Colonic mucosa (tissue), 4 donors: ENCODE measurements around the gene ANK3. TPM values are rescaled to one million over a fixed set of nuclear protein-coding genes. Genes with fewer than 3 reads are reported as not detected.

Experiments used
- DNase-seq: peaks from one replicate; pipeline ENCODE4 v3.0.0-alpha.2; 2020
- H3K27ac ChIP-seq: fragments of 200-600 bp; one replicate; pipeline ENCODE4 v1.8.0; 2021
- H3K27me3 ChIP-seq: fragments of 200-600 bp; one replicate; pipeline ENCODE4 v1.8.0; 2021
- H3K36me3 ChIP-seq: fragments of 200-600 bp; one replicate; pipeline ENCODE4 v1.8.0; 2021
- H3K4me1 ChIP-seq: fragments of 200-600 bp; one replicate; pipeline ENCODE4 v1.8.0; 2021; ENCODE audit warnings: mild to moderate bottlenecking
- H3K4me3 ChIP-seq: fragments of 200-600 bp; one replicate; pipeline ENCODE4 v1.8.0; 2021
- H3K9ac ChIP-seq, 2 donors: one replicate each; pipeline ENCODE4 v1.7.0; 2013; ENCODE audit warnings: control low read depth in 2 of 2, low read depth in 2 of 2, low read length in 2 of 2
- H3K9me3 ChIP-seq: fragments of 200-600 bp; one replicate; pipeline ENCODE4 v1.8.0; 2021
- CTCF ChIP-seq: fragments of 200-600 bp; IDR thresholded peaks from one replicate; pipeline ENCODE4 v1.8.0; 2022; ENCODE audit warnings: antibody characterized with exemption, mild to moderate bottlenecking
- intact Hi-C: fragments of 100-400 bp; cut with DNase I; formaldehyde crosslinking; loops from one replicate; pipeline ENCODE4 v1.14.1; 2022
- total RNA-seq, 2 donors: library from RNA; stranded (reverse); fragmentation: NEBNext Ultra II Directional in 1 of 2; extraction: Animal tissue kit (Norgen Biotek cat#: 25700) in 1 of 2; gene quantifications; one replicate each; pipeline ENCODE4 v1.2.1, GENCODE V29; 2021
- donor health status: healthy.
- donor health status: DM: no; HTN: no; CAD: no.
- donor health status: DM: no; HTN: no; CAD: no.

The ANK3 gene
- total RNA-seq, 2 donors from 2014 or later = 34.6 to 82.8 TPM

- Histone ChIP-seq H3K4me1 (no peaks in the 10 kb centered on the region), H3K4me3 (no peak overlapping the region), H3K9ac (no peak overlapping the region), H3K36me3 (no peaks in the 10 kb centered on the region), H3K27me3 (no peaks in the 10 kb centered on the region), H3K9me3 (no peaks in the 10 kb centered on the region), H3K27ac (no peak overlapping the region)
- no peak for TF ChIP-seq CTCF
- DNase-seq = no peak
- intact Hi-C loops = no loop called here
Measured at GRCh38 chr10:60374836-60375235, 14.8 kb downstream of the ANK3 start.

- Histone ChIP-seq H3K27me3 (no peaks in the 10 kb centered on the region), H3K36me3 (no peaks in the 10 kb centered on the region), H3K9me3 (no peaks in the 10 kb centered on the region), H3K4me3 (no peak overlapping the region), H3K4me1 (no peaks in the 10 kb centered on the region), H3K9ac (no peak overlapping the region), H3K27ac (no peak overlapping the region)
- no peak for DNase-seq
- TF ChIP-seq CTCF = no peak
- intact Hi-C loops = no loop called here
Measured at GRCh38 chr10:60372436-60372835, 17.2 kb downstream of the ANK3 start.

- Histone ChIP-seq H3K27ac (no peak overlapping the region), H3K4me1 (no peaks in the 10 kb centered on the region), H3K4me3 (no peak overlapping the region), H3K27me3 (no peaks in the 10 kb centered on the region), H3K9ac (no peak overlapping the region), H3K9me3 (no peaks in the 10 kb centered on the region), H3K36me3 (no peaks in the 10 kb centered on the region)
- no peak for DNase-seq
- TF ChIP-seq CTCF = no peak
- intact Hi-C loops = no loop called here
Measured at GRCh38 chr10:60369547-60369930, 20.1 kb downstream of the ANK3 start.

- H3K9me3 ChIP-seq = no peaks in the 10 kb centered on the region
- H3K36me3 ChIP-seq = no peaks in the 10 kb centered on the region
- intact Hi-C loops = no loop called here
- H3K9ac ChIP-seq = no peak overlapping the region
- no peaks in the 10 kb centered on the region for H3K4me1 ChIP-seq
- no peak for TF ChIP-seq CTCF
- no peaks in the 10 kb centered on the region for H3K27me3 ChIP-seq
- DNase-seq = no peak
- no peak overlapping the region for H3K27ac ChIP-seq
- no peak overlapping the region for H3K4me3 ChIP-seq
Measured at GRCh38 chr10:60368875-60369546, 20.7 kb downstream of the ANK3 start.

- no peak for DNase-seq
- Histone ChIP-seq H3K4me3 (no peak overlapping the region), H3K27ac (no peak overlapping the region), H3K36me3 (no peaks in the 10 kb centered on the region), H3K9ac (no peak overlapping the region), H3K4me1 (no peaks in the 10 kb centered on the region), H3K9me3 (no peaks in the 10 kb centered on the region), H3K27me3 (no peaks in the 10 kb centered on the region)
- intact Hi-C loops = no loop called here
- TF ChIP-seq CTCF = no peak
Measured at GRCh38 chr10:60367901-60368300, 21.8 kb downstream of the ANK3 start.
